ENCODE measurements around the gene NOTCH1. TPM values are rescaled to one million over a fixed set of nuclear protein-coding genes. Genes with fewer than 3 reads are reported as not detected.
A peak's percentile ranks its signal among the peaks of the same experiment; 100 is the strongest.

The NOTCH1 gene
- total and polyA plus RNA-seq, 12 donors: 0.81 to 31.5 (median 24.0) TPM

- H3K27me3 ChIP-seq: no peaks in the 10 kb centered on the region
- no peak for TF ChIP-seq POLR2A (IDR thresholded peaks at IDR 0.05)
- no peak for TF ChIP-seq CTCF (IDR thresholded peaks at IDR 0.05)
- H3K36me3 ChIP-seq (replicated peaks in 1 of 2): peaks cover 0 to 96% of the 10 kb centered on the region in 2 donors
- WGBS, 4 donors: 86 to 91% (median 87%) methylated on average over 14 to 15 of the region's 15 CpGs
- DNase-seq: no peak
- no peak overlapping the region for H3K27ac ChIP-seq
- intact Hi-C loops (cut with DNase I): no loop called here
- H3K4me1 ChIP-seq (replicated peaks in 1 of 2): peaks cover 0 to 13% of the 10 kb centered on the region in 2 donors
- H3K4me3 ChIP-seq: no peak overlapping the region
- H3K9me3 ChIP-seq (replicated peaks in 1 of 3): no peaks in the 10 kb centered on the region
Measured at GRCh38 chr9:136467766-136468165, 78.1 kb downstream of the NOTCH1 start.

GRCh38 chr9:136466155-136466541 is 79.7 kb downstream of the NOTCH1 start:
- no peaks in the 10 kb centered on the region for H3K9me3 ChIP-seq (replicated peaks in 1 of 3)
- H3K27me3 ChIP-seq: no peaks in the 10 kb centered on the region
- TF ChIP-seq POLR2A (IDR thresholded peaks at IDR 0.05) (no peak), CTCF (IDR thresholded peaks at IDR 0.05) (no peak)
- no peak for DNase-seq
- intact Hi-C loops (cut with DNase I): no loop called here
- peaks cover 0 to 10% of the 10 kb centered on the region in 2 donors for H3K4me1 ChIP-seq (replicated peaks in 1 of 2)
- no peak overlapping the region for H3K27ac ChIP-seq
- 91 to 97% (median 94%) methylated on average over 22 to 30 of the region's 30 CpGs for WGBS, 4 donors
- peaks cover 0 to 98% of the 10 kb centered on the region in 2 donors for H3K36me3 ChIP-seq (replicated peaks in 1 of 2)
- no peak overlapping the region for H3K4me3 ChIP-seq

- H3K9me3 ChIP-seq (replicated peaks in 1 of 3): no peaks in the 10 kb centered on the region
- intact Hi-C loops (cut with DNase I): no loop called here
- TF ChIP-seq CTCF (IDR thresholded peaks at IDR 0.05): no peak
- no peak for DNase-seq
- H3K4me1 ChIP-seq (replicated peaks in 1 of 2): peaks cover 0 to 10% of the 10 kb centered on the region in 2 donors
- H3K36me3 ChIP-seq (replicated peaks in 1 of 2): peaks cover 0 to 98% of the 10 kb centered on the region in 2 donors
- no peak overlapping the region for H3K4me3 ChIP-seq
- 94 to 95% (median 94%) methylated on average over 24 to 27 of the region's 27 CpGs for WGBS, 4 donors
- no peaks in the 10 kb centered on the region for H3K27me3 ChIP-seq
- no peak overlapping the region for H3K27ac ChIP-seq
Measured at GRCh38 chr9:136465500-136466154, 80.2 kb downstream of the NOTCH1 start.

- H3K36me3 ChIP-seq (replicated peaks in 1 of 2): peaks cover 0 to 98% of the 10 kb centered on the region in 2 donors
Measured at GRCh38 chr9:136464241-136464640, 81.6 kb downstream of the NOTCH1 start.

More at GRCh38 chr9:136464241-136464640, 81.6 kb downstream of the NOTCH1 start:
- peak overlapping the region; percentile 31 to 54 (median 37) for H3K27ac ChIP-seq
- no peaks in the 10 kb centered on the region for H3K9me3 ChIP-seq (replicated peaks in 1 of 3)
- intact Hi-C loops (cut with DNase I): no loop called here
- H3K27me3 ChIP-seq: no peaks in the 10 kb centered on the region
- 30 to 58% (median 55%) methylated on average over 6 of the region's 6 CpGs for WGBS, 4 donors
- H3K4me3 ChIP-seq: no peak overlapping the region
- H3K4me1 ChIP-seq (replicated peaks in 1 of 2): peaks cover 0 to 10% of the 10 kb centered on the region in 2 donors
- TF ChIP-seq CTCF (IDR thresholded peaks at IDR 0.05) (peak in 2 of 6 experiments; percentile 6 to 12), POLR2A (IDR thresholded peaks at IDR 0.05) (no peak)
- peak in 6 of 7 donors; percentile 56 to 86 (median 71) for DNase-seq

All from adrenal gland (tissue), 12 donors.